HG03045 (cell line): ENCODE measurements around the gene UTP14A.
"Not testable (repeated sequence)": the region's sequence is repeated elsewhere in the genome, so short reads cannot be mapped to it uniquely, and the experiment has no call there.

Experiments
- ATAC-seq: cut with Tn5 transposase; IDR thresholded peaks from one replicate; pipeline ENCODE4 v1.9.1; 2021; ENCODE audit warnings: mild to moderate bottlenecking, moderate library complexity; ENCODE audit not compliant: unreplicated experiment

The UTP14A gene, protein sequence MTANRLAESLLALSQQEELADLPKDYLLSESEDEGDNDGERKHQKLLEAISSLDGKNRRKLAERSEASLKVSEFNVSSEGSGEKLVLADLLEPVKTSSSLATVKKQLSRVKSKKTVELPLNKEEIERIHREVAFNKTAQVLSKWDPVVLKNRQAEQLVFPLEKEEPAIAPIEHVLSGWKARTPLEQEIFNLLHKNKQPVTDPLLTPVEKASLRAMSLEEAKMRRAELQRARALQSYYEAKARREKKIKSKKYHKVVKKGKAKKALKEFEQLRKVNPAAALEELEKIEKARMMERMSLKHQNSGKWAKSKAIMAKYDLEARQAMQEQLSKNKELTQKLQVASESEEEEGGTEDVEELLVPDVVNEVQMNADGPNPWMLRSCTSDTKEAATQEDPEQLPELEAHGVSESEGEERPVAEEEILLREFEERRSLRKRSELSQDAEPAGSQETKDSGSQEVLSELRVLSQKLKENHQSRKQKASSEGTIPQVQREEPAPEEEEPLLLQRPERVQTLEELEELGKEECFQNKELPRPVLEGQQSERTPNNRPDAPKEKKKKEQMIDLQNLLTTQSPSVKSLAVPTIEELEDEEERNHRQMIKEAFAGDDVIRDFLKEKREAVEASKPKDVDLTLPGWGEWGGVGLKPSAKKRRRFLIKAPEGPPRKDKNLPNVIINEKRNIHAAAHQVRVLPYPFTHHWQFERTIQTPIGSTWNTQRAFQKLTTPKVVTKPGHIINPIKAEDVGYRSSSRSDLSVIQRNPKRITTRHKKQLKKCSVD

DNA sequence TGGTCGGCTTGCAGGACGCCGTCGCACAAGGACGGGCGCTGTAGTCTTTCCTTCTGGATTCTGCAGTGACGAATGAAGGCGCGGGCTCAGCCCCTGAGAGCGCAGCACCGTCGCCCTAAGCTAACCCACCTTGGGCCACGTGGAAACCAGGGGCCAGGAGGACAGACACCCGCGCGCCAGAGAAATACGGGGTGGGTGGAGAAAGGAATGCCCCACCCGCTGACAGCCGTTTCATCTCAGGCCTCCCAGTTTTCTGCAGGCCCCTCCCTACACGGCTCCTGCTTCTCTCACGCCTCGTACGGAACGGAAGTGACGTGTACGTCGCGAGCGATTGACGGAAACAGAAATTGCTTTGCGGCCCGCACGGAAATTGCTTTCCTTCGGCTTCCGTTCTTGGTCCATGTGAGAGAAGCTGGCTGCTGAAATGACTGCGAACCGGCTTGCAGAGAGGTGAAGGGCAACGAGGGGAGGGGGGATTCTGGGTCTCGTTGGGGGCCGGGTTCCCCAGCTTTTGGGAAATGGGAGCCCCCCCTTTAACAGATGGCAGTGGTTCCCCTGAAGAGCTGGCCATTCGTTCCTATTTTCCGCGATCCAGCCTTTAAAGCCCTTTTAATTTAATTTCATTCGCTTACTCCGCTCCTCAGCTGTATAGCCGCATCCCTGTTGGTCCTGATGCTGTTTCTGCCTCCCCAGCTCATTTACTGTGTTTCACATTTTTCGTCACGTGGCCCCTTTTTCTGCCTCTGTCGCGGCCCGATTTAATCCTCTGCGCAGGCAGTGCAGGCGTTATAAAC, at the start of gene UTP14A:
Gene UTP14A (plus strand): TSS at position 378 of the 794 bp plus-strand sequence. CDS start 47 bp downstream, at position 425.
- ATAC-seq = peak; percentile 99

DNA sequence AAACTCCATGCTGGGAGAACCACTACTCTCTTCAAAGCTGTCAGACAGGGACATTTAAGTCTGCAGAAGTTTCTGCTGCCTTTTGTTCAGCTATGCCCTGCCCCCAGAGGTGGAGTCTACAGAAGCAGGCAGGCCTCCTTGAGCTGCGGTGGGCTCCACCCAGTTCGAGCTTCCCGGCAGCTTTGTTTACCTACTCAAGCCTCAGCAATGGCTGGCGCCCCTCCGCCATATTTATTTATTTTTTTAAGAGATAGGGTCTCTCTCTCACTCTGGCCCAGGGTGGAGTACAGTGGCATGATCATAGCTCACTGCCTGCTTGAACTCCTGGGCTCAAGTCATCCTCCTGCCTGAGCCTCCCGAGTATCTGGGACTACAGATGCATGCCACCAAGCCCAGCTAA, 46.8 kb upstream of the UTP14A start:
- not testable (repeated sequence) for ATAC-seq

DNA sequence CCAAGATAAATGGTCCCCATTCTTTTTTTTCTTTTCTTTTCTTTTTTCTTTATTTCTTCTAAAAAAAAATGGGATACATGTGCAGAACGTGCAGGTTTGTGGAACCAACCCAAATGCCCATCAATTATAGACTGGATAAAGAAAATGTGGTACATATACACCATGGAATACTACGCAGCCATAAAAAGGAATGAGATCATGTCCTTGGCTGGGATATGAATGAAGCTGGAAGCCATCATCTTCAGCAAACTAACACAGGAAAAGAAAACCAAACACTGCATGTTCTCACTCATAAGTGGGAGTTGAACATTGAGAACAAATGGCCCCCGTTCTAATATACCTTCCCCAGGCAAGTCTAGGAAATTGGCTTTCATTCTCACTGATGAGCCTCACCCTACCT, 39.6 kb upstream of the UTP14A start:
- not testable (repeated sequence) for ATAC-seq

DNA sequence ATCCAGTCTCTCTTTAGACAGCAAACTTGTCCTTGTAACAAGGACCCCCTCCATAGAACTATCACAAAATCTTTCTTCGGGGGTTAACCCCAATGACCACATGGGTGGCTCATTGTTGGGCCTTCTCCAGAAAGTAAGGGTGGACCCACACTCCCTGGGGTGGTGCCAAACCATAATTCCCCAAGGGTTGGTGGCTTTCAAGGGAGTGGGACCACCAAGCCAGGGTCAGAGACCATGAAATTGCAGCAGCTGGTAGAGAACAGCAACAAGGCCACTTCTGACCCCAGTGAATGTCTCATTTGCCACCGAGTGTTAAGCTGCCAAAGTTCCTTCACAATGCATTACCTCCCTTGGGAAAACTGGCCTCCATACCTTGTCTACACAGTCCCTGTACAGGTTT, 33.4 kb upstream of the UTP14A start:
- ATAC-seq = no peak

DNA sequence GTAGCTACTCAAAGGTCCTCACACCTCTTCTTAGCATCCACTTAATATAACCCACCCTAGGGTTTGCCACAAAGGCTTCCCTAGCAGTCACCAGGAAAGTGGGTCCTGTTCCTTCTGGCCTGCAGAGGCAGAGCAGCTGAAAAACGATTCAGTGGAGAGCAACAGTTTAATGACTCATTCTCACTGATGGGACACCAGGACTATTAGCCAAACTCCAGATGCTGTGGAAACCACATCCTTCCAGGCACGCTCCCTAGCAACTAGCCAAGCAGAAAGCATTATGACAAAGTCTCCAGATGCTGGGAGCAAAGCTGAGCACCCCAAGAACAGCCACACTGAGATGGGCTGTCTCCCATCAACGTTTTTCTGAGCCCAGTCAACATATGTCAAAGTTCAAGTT, 30.3 kb upstream of the UTP14A start:
- ATAC-seq = no peak

DNA sequence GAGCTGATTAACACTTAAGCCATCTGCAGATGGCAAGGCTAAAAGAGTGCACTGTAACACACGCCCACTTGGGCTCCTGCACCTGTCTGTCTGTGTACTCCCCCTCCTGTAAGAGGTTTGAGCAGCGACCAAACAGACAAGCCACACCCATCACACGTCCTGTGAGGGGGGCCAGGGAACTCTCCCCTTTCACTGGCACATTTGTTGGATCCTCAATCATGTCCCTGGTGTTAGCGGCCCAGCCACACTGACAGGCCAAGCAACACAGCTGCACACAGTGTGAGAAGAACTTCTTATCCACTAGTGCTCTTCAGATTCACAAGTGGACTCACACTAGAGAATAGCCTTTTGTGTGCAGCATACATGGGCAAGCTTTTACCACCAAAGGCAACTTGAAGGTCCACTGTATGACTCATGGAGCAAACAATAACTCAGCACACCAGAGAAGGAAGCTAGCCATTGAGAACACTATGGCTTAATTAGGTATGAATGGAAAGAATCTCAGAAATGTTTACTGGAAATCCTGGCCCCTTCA, 29.1 kb upstream of the UTP14A start:
- no peak for ATAC-seq

DNA sequence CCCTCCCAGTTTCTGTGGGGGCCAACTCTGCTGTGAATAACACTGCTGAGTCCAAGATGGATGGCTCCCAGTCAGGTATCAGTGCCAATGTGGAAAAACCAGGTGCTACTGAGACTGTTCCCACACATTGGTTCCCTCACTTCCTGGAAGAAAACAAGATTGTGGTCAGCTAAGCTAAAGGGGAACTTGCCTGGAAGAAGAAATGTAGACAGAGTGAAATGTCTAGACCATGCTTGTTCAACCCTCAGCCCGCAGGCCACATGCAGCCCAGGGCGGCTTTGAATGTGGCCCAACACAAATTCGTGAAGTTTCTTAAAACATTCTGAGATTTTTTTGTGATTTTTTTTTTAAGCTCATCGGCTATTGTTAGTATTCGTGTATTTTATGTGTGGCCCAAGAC, 28.6 kb upstream of the UTP14A start:
- ATAC-seq = no peak

DNA sequence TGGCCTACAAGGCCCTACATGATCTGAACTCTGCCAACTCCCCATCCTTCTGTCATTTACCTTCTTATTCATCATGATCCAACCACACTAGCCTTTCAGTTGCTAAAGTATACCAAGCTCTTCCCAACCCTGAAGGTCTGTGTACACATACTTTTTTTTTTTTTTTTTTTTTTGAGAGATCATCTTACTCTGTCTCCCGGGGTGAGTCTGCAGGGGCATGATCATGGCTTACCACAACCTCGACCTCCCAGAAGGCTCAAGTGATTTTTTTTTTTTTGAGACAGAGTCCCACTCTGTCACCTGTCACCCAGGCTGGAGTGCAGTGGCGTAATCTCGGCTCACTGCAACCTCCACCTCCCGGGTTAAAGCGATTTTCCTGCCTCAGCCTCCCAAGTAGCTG, 5.9 kb upstream of the UTP14A start:
- ATAC-seq = no peak

DNA sequence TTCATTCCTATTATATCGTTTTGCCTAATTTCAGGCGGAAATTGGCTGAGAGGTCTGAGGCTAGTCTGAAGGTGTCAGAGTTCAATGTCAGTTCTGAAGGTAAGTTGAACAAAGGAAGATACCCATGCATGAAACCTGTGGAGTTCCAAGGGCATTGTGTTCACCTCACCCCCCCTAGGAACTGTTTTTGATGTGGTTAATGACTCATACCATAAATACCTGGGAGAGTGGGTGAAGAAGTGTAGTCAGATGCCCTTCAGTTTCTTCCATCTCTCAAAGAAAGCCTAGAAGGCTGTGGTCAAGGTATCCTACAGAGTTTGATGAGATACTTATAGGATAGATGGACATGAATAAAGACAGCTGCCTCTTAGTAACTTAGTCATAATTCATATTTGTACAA, 2.7 kb downstream of the UTP14A start:
- no peak for ATAC-seq

DNA sequence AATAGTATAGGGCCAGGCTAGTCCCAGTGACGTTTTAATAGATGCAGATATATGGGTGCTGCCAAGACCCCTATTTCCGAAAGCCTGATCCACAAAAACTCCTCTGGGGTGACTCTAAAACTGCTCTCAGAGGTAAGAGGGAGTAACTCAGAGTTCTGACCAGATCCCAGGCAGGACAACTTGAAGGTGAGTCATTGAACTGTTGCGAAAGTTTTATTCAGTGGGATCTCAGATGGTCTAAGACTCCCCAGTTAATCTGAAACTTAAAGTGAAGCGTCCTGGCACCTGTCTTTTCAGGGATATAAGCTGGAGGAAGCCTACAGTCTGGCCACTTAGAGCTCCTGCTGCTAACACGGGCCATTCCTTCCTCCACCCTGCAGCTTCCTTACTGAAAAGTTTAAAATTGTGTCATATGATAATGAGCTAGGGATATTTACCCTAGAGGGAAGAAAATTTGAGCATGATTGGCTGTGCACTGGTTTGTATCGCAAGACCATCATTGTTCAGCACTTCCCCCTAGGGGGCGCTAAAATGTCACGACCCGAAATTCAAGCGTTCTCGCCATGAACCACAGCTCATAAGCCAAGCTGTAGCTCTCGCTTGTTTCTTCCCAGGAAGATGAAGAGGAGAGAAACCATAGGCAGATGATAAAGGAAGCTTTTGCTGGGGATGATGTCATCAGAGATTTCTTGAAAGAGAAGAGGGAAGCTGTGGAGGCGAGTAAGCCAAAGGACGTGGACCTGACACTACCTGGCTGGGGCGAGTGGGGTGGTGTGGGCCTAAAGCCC, 19.5 kb downstream of the UTP14A start:
- no peak for ATAC-seq

DNA sequence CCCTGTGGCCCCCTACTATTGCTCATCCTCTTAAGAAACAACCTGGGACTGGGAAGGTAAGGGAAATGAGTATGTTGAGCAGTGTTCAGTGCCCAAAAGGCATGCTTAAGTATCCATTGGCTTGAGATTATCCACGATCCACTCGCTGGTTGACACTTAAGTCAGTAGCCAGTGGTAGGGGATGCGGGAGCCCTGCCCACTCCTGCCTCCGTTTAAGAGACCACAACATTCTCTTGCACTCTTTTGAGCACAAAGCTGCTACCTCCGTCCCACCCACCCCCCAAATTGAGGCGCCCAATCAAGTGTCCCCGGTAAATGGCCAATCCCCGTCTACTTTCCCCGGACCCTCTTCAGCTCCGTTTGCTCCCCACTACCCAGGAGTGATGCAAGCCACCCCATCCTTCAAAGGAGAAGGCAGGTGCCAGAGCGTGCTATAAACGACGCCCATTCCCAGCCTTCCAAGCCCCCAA, 25.0 kb downstream of the UTP14A start:
- ATAC-seq = no peak

DNA sequence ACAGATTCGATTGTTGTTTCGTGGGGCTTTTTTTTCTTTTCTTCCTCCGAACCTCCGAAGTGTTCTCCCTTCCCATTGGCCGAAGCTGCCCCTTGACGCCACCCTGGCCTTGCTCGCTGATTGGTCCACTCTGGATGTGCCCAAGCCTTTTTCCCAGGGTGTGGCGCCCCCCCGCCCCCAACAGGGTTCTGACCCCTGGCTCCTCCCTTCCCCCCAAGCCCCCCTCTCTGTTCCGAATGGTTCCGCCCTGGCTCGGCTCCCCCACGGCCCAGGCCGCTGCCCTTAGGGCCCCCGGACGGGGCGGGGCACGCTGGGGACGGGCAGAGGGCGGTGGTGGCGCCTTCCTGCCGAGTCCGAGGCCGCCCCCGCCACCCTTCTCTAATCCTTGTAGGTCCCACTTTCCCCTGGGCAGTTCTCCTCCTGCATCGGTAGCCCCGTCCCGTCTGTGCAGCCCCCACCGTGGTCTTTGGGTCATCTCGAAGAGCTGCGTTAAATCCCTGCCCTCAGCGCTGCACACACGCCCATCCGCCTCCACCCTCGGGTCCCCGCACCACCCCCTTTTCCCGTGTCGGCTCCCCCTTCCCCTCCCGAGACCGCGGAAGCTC, 25.5 kb downstream of the UTP14A start:
- peak; percentile 72 for ATAC-seq

DNA sequence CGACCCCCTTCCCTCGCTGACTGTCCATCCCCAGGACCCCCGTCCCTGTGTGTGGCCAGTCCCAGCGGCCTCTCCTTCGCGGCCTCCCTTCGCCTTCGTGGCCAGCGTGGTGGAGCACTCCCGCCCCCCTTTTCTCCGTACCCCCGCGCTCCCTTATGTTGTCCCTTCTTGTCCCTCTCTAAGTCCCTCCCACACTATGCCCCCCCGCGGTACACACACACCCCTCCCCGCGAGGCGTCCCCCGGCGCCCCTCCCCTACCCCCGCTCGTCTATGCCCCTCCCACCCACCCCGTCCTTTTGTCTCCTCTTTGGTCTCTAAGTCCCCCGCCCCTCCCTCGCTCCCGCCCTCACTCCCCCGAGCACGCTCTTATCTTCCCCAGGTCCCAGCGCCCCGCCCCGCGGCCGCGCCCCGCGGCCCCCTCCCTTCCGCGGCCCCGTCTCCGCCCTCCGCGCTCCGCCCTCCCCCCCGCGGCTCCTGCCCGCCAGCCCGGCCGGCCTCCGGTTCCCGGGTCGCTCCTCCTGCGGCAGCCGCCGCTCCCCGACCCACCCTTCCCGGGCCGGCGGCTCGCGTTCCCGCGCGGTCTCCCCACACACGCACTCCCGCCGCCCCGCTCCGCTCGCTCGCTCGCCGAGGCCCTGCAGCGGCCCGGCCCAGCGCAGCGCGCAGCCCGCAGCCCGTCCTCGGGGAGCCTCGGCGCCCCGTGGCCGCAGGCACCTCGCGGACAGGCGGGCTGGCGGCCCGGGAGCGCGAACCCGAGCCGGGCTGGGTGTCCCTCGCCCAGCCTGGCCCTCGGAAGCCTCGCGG, 26.3 kb downstream of the UTP14A start:
- ATAC-seq = peak; percentile 54

DNA sequence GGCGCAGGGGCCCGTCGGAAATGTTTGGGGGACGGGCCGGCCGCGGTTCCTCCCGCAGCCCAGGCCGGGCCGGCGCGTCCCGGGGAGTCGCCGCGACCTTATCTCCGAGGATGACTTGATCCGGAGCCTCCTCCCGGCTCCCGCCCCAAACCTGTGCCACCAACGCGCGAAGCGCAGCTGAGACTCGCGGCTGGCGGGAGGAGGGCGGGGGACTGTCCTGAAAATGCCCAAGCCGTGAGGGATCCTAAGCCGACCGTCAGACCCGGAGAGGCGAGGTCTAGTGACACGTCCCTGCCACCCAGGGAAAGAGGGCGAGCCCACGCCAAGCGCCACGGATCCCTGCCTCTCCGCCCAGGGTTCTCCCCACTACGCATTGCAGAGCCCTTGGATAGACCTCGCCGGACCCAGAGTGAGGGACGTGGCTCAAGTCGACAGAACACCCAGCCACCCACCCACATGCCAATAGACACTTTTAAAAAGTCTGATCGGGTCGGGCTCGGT, 26.9 kb downstream of the UTP14A start:
- ATAC-seq = peak; percentile 12

DNA sequence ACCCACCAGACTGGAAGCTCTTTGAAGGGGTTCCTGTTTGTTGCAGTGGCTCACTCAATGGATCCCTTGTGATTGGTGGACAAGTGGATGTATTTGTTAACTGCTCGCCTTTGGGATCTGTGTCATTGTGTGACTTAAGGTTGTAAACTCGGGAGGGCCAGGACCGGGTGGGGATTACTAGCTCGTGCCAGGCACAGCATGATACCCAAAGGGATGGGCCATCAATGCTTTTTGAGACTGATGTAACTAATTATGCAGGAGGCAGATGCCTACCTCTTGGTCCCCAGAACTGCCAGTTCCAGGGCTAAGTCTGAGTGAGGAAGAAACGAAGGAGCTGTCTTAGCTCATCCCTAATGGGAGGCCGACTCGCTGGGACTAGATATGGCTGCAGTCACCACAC, 27.7 kb downstream of the UTP14A start:
- ATAC-seq = no peak

DNA sequence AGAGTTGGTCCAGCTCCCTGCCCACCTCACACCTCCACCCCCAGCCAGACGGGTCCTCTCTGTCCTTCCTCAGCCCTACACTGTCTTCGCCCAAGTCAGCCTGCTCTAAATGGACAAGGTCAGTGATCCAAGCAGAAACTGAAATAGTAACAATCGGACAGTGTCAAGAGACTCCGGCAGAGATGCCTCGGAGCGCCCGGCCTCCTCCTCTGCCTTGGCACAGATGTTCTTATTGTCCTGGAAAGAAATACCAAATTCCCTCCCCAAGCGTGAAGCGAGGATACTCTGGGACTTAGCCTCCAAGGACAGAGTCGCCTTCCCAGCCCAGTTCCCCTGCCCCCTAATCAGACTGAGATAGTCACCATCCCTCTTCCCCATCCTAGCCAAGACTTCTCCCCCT, 28.5 kb downstream of the UTP14A start:
- no peak for ATAC-seq

DNA sequence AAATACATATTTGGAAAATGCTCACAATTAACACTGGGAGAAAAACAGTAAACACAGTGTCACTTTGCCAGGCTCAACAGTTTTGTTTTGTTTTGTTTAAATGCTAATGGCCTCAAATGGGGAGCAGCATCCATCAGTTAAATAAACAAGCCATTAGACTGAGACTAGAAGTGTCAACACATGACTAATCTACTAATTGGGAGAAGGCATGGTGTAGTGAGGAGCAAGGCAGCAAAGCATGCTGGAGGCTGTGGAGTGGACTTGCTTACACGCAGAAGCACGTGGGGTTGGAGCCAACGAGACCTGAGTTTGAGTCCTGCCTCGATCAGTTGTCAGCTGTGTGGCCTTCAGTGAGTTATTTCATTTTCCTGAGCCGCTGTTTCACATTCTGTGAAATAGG, 29.0 kb downstream of the UTP14A start:
- no peak for ATAC-seq

DNA sequence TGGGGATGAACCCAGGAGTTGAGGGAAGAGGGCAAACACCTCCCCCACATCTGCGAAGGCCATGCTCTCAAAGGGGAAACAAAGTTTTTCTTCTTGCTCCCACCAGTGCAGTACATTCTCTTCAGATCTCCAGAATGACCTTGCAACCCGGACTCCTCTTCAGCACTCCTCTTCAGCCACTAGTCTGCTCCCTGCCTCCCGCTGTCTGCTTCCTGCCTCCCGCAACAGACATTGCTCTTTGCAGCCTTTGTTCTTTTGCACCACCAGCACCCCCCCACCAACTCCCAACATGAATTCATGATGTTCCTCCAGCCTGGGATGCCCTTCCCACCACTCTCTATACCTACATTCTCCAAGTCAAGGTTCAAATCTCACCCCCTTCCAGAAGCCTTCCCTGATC, 32.1 kb downstream of the UTP14A start:
- ATAC-seq = no peak

DNA sequence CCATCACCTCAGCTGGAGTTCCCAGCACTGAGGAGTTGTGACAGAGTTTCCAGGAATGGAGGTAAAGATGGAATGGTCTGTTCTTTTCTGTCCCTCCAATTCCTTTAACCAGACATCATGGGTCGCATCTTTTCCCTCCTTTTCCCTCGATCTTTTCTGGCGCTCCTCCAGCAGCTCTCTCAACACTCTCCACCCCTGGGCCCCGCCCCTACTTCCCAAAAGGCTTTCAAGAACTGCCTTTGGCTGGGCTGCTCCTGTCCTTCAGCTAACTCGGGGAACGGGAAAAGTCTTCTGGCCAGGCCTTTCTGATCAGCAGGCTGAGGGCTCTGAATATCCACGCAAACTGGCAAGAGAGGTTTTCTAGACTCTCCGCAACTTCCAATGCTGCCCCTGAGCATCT, 34.0 kb downstream of the UTP14A start:
- no peak for ATAC-seq
